Upper lobe of right lung (tissue), 1 donor: ENCODE data around the gene CKS1B. TPM values are rescaled to one million over a fixed set of nuclear protein-coding genes. Genes with fewer than 3 reads are reported as not detected.

Experiments
- ATAC-seq: fragments of 200-7000 bp; cut with Tn5 transposase; one replicate; pipeline ENCODE4 v1.9.1; 2020; ENCODE audit warnings: mild to moderate bottlenecking, moderate library complexity
- DNase-seq: peaks from one replicate; pipeline ENCODE4 v3.0.0-alpha.2; 2020
- H3K27ac ChIP-seq: fragments of 200-600 bp; one replicate; pipeline ENCODE4 v1.8.0; 2022
- H3K27me3 ChIP-seq: fragments of 200-600 bp; one replicate; pipeline ENCODE4 v1.8.0; 2022; ENCODE audit warnings: mild to moderate bottlenecking
- H3K36me3 ChIP-seq: fragments of 200-600 bp; one replicate; pipeline ENCODE4 v1.8.0; 2022
- H3K4me1 ChIP-seq: fragments of 200-600 bp; one replicate; pipeline ENCODE4 v1.8.0; 2022
- H3K4me3 ChIP-seq: fragments of 200-600 bp; one replicate; pipeline ENCODE4 v1.8.0; 2022; ENCODE audit warnings: mild to moderate bottlenecking
- H3K9me3 ChIP-seq: fragments of 200-600 bp; one replicate; pipeline ENCODE4 v1.8.0; 2022
- CTCF ChIP-seq: fragments of 200-600 bp; IDR thresholded peaks from one replicate; pipeline ENCODE4 v1.8.0; 2022; ENCODE audit warnings: antibody characterized with exemption
- intact Hi-C: fragments of 100-400 bp; cut with DNase I; formaldehyde crosslinking; loops from one replicate; pipeline ENCODE4 v1.11.0; 2022
- total RNA-seq: library from RNA; stranded (reverse); fragmentation: NEBNext Ultra II Directional; extraction: Animal tissue kit (Norgen Biotek cat#: 25700); gene quantifications from one replicate; pipeline ENCODE4 v1.2.1, GENCODE V29; 2021
- donor health status: DM: no; HTN: yes; CAD: no; lungs with severe emphysema.

Gene CKS1B
- total RNA-seq, 1 donor from 2014 or later: 27.0 TPM

- H3K27ac ChIP-seq: peak overlapping the region; percentile 93
- no peaks in the 10 kb centered on the region for H3K36me3 ChIP-seq
- intact Hi-C loops: no loop called here
- H3K27me3 ChIP-seq: no peaks in the 10 kb centered on the region
- ATAC-seq (no peak), DNase-seq (peak; percentile 79)
- peak overlapping the region; percentile 41 for H3K4me3 ChIP-seq
- H3K9me3 ChIP-seq: no peaks in the 10 kb centered on the region
- peaks cover 78% of the 10 kb centered on the region for H3K4me1 ChIP-seq
- no peak for TF ChIP-seq CTCF
These were observed 32.9 kb downstream of the CKS1B start for GRCh38 chr1:155007251-155007828.

- H3K27me3 ChIP-seq: no peaks in the 10 kb centered on the region
- no peak for DNase-seq
- H3K9me3 ChIP-seq: no peaks in the 10 kb centered on the region
- ATAC-seq: peak; percentile 4
- intact Hi-C loops: no loop called here
- TF ChIP-seq CTCF: no peak
- H3K4me3 ChIP-seq: peak overlapping the region; percentile 41
- no peaks in the 10 kb centered on the region for H3K36me3 ChIP-seq
- peak overlapping the region; percentile 93 for H3K27ac ChIP-seq
- H3K4me1 ChIP-seq: peaks cover 87% of the 10 kb centered on the region
These were observed 33.8 kb downstream of the CKS1B start for GRCh38 chr1:155008015-155008941.

- Histone ChIP-seq H3K36me3 (peaks cover 4% of the 10 kb centered on the region), H3K4me1 (peaks cover 85% of the 10 kb centered on the region), H3K4me3 (peak overlapping the region; percentile 41), H3K9me3 (no peaks in the 10 kb centered on the region), H3K27ac (peak overlapping the region; percentile 93), H3K27me3 (no peaks in the 10 kb centered on the region)
- ATAC-seq (no peak), DNase-seq (no peak)
- TF ChIP-seq CTCF: no peak
- intact Hi-C loops: no loop called here
These were observed 34.8 kb downstream of the CKS1B start for GRCh38 chr1:155009221-155009711.

GRCh38 chr1:155009742-155010141, 35.3 kb downstream of the CKS1B start:
- intact Hi-C loops: no loop called here
- no peak for TF ChIP-seq CTCF
- ATAC-seq: no peak
- H3K9me3 ChIP-seq: no peaks in the 10 kb centered on the region
- peak overlapping the region; percentile 41 for H3K4me3 ChIP-seq
- H3K36me3 ChIP-seq: peaks cover 8% of the 10 kb centered on the region
- no peaks in the 10 kb centered on the region for H3K27me3 ChIP-seq
- H3K27ac ChIP-seq: peak overlapping the region; percentile 93
- DNase-seq: no peak
- H3K4me1 ChIP-seq: peaks cover 80% of the 10 kb centered on the region

- Histone ChIP-seq H3K4me3 (peak overlapping the region; percentile 41), H3K27me3 (no peaks in the 10 kb centered on the region), H3K36me3 (peaks cover 15% of the 10 kb centered on the region), H3K4me1 (peaks cover 74% of the 10 kb centered on the region), H3K9me3 (no peaks in the 10 kb centered on the region), H3K27ac (peak overlapping the region; percentile 36)
- DNase-seq: no peak
- no peak for TF ChIP-seq CTCF
- intact Hi-C loops: no loop called here
- ATAC-seq: no peak
These were observed 35.9 kb downstream of the CKS1B start for GRCh38 chr1:155010211-155010918.
